GM19351 (cell line): ENCODE data around the gene KLF16.

Experiments
- ATAC-seq: cut with Tn5 transposase; IDR thresholded peaks from one replicate; pipeline ENCODE4 v1.9.1; 2021; ENCODE audit warnings: mild to moderate bottlenecking, moderate library complexity; ENCODE audit not compliant: unreplicated experiment

KLF16 gene

DNA sequence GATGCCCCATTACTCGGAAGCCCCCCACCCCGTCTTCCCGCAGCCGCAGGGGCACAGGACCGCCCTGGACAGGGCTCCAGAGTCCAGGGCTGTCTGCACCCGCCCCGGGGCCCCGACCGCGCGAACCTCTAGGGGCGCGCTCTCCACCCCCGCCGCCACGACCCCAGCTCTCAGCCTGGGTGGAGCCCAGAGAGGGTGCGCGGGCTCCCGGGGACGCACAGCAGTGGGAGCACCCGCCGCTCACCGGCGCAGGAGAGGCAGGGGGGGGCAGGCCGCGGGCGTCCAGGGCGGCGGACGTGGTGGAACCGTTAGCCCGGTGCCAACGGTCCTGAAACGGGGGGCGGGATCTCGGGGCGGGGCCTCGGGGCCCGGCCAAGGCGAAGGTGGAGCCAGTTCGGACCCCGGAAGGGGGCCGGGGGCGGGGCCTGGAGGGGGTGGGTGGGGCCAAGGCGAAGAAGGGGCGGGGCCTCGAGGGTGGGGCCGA, 51.4 kb downstream of the KLF16 start, which contains the start of gene ATP8B3:
TSS of gene ATP8B3 (minus strand) at position 335 of the 484 bp plus-strand sequence. CDS start 540 bp downstream, outside the sequence.
- peak; percentile 18 for ATAC-seq

DNA sequence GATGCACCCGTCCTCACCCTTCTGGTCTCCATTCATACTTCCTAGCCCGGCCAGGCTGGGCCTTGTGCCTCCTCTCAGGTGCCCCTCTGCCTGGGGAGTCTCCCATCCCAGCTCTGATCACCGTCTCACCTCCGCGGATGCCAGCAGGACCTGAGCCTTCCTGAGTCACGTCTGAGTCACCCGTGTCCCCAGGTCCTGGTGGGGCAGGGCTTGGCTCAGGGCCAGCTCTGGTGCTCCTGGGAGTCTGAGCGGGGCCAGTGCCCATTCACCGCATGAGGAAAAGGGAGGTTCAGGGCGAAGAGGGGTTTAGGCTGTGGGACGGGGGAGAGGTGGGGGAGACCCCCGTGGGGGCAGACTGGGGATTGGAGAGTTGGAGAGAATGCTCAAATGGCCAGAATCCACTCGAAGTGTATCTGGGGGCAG, 51.9 kb downstream of the KLF16 start:
- ATAC-seq, result no peak

DNA sequence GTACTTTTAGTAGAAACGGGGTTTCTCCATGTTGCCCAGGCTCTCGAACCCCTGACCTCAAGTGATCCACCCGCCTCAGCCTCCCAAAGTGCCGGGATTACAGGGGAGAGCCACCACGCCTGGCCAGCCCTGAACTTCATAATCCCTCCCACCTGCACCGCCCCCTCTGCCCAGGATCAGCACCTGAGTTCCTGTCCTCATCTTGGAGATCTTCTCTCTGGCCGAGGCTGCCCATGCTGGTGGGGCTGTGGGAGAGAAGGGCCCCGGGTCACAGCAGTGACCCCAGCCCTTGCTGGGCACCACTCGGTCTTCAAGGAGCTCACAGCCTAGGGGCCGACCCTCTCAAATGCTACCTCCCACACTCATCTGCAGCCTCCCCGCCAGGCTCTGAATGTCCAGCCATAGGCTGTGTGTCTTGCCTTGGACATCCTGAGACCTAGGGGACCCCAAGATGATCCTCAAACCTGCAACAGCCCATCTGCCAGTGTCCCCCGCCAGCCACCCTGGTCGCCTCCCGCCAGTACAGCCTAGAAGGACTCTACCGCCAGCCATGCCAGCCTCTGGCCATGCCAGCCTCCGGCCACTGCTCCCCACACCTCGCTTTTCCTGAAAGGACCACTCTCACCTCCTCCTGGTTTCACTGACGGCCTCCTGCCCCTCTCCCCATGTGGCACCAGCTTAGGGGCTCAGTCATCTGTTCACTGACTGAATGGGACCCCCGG, 52.8 kb downstream of the KLF16 start:
- ATAC-seq, result no peak

DNA sequence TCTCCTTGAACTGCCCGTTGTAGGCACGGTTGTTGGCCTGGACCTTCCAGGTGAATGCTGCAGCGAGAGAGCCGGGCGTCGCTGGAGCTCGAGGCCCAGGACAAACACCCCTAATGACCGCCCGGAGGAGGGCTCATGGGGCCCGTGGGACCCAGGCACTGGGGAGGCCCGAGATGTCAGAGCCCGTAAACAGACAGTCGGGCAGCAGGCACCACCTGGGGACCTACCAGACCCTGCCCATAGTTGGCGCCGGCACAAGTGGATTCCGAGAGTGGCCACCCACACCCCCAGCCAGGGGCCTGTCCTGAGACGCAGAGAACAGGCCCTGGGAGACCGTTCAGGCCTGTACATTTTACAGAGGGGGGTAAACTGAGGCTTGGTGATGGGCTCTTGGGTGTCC, 53.7 kb downstream of the KLF16 start:
- ATAC-seq, result no peak

DNA sequence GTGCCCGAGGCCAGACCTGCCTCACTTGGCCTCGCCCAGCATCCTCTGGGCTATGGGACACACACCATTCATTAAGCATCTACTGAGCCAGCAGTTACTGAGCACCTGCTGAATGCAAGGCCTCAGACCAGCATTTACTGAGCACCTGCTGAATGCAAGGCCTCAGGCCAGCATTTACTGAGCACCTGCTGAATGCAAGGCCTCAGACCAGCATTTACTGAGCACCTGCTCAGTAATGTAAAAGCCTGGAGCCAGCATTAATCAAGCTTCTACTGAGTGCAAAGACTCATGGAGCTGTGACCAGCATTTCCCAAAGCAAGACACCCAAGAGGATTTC, 55.0 kb downstream of the KLF16 start:
- no peak for ATAC-seq

DNA sequence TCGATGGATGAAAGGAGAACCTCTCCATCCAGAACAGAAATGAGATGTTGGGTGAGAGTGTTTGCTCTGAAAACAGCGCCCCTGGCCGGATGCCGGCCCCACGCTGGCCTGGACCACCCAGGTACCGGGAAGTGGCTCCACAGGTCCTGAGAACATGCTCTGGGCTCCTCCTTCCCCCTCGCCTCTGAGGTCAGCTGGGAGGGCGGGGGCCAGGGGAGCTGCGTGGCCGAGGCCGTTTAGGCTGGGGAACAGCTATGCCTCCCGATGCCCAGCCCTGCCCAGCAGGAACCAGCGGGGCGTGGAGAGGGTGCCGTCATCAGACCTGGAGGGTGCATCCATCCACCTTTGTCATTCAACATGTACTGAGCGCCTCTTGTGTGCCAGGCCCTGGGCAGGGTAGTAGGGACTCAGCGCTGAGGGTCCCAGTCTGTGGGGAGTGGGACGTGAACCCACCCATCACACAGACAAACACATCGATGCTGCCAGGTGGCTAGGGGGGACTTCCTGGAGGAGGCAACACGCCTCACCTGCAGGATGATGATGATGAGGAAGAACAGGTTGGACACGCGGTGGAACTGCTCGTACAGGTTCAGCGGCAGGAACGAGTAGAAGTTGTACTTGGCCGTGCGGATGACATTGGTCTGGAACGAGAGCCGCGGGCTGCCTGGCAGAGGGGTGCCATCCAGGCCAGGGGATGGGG, 55.5 kb downstream of the KLF16 start:
- no peak for ATAC-seq

DNA sequence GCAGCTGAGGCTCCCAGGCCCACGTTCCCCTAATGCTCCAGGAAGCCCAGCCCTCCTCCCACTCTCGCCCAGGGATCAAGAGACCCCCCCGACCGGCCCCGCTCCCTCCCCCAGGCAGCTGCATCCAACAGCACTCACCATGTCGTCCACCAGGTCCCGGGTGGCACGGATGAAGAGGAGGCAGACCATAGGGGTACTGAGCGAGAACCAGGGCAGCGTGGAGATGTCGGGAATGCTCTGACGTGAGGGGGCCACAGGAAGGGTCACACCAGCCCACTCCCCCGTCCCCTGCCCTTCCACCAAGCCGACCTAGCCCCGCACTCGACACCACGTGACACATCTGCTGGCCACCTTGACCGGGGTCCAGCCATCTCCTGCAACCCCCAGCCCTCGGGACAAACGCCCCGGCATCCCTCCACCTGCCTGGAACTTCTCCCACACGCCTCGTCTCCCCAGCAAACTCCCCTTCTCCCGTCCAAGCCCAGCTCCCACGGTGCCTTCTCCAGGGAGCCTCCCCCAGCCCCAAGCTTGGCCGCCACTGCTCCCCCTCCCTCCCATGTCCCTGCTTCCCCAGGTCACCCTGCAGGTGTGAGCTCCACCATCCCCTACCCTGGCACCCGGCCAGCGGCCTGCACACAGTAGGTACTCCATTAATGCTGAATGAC, 56.2 kb downstream of the KLF16 start:
- no peak for ATAC-seq

DNA sequence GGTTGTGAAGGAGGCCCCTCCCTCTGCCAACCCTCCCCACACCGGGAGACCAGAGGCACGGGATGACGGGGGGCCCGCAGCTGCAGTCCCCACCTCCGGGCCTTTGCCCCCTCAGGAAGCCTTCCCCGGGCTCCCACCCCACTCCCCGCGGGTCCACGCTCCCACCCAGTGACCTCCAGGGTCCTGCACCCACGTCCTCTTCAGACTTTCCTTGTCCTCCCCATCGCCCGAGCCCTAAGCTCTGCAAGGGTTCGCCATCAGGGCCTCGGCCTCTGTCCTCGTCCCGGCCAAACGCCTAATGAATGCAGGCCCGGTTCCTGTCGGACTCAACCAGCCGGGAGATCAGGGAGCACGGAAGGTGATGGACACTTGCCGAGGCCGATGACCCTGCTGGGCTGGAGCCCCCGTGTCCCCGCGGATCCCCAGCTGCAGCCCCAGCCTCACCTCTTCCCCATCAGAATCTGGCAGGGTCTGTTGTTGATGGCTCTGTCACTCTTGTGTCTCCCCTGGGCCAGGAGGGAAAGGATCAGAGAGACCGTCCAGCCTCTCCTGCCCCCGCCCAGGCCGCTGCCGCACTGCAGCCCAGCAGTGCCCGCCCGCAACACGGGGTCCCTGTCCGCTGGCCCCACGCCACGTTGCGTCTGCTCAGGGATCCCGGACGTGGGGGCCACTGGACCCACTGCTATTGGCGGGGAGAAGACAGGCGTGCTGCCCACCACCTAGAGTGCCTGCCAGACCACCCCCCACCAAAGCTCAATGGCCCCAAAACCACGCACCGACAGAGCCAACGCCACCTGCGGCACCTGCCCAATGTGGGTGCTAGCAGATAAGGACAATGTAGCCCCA, 57.0 kb downstream of the KLF16 start:
- no peak for ATAC-seq

DNA sequence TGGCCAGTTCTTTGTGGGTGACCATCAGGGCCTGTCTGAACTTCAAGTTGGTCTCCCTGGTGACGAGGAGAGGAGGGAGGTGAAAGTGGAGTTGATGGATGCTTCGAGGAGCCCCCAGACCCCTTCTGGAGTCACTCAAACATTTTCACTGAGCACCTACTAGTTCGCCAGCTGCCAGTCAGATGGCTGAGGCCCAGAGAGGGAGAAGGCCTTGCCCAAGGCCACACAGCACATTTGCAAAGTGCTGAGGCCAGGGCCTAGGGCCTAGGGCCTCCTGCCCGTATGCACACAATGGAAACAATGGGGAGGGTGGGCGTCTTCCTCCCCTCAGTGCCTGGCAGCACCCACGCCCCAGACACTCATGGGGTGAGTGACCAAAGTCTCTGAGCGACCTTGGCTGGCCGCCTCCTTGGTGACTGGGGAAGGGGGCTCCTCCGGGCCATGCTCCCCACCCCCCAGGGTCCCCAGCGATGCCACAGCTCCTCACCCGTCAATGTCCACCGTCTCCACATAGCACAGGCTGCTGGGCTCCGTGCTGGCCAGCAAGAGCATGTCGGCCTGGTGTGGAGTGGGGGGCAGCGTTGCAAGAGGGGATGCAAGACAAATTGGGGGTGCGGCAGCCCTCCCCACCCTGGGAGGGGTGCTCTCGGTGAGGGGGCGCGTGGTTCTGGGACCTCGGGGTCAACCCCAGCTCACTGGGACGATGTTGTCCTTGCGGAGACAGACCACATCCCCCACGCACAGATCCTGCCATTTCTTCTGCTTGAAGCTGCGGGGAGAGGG, 57.8 kb downstream of the KLF16 start:
- ATAC-seq, result no peak

DNA sequence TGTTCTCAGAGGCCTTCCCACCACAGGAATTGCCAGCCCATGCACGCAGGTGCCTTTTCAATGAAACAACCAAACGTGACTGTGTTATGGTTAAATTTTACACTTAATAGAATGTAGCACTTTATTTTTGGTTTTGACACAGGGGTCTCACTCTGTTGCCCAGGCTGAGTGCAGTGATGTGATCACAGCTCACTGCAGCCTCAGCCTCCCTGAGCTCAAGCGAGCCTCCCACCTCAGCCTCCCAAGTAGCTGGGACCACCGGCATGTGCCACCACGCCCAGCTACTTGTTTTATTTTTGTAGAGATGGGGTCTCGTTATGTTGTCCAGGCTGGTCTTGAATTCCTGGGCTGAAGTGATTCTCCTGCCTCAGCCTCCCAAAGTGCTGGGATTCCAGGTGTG, 58.5 kb downstream of the KLF16 start:
- no peak for ATAC-seq
